ENCODE data around the gene PARD3B.

PARD3B gene

GRCh38 chr2:204503869-204504268, 41.4 kb upstream of the PARD3B start:
- ATAC-seq (ENCODE audit: low read depth) (no peak), DNase-seq (ENCODE audit: low spot score) (no peak)
- TF ChIP-seq CTCF (IDR thresholded peaks at IDR 0.05; ENCODE audit: poor library complexity, severe bottlenecking): no peak
- Histone ChIP-seq H3K4me3 (ENCODE audit: severe bottlenecking) (no peak overlapping the region), H3K9me3 (ENCODE audit: severe bottlenecking) (no peaks in the 10 kb centered on the region), H3K27me3 (ENCODE audit: insufficient read depth, poor library complexity, severe bottlenecking) (no peaks in the 10 kb centered on the region), H3K27ac (ENCODE audit: poor library complexity, severe bottlenecking) (no peak overlapping the region), H3K36me3 (ENCODE audit: low read depth) (no peaks in the 10 kb centered on the region), H3K4me1 (ENCODE audit: insufficient read depth, poor library complexity, severe bottlenecking) (no peaks in the 10 kb centered on the region)

- no peaks in the 10 kb centered on the region for H3K9me3 ChIP-seq (ENCODE audit: severe bottlenecking)
- H3K4me3 ChIP-seq (ENCODE audit: severe bottlenecking): no peak overlapping the region
- H3K36me3 ChIP-seq (ENCODE audit: low read depth): no peaks in the 10 kb centered on the region
- no peak overlapping the region for H3K27ac ChIP-seq (ENCODE audit: poor library complexity, severe bottlenecking)
- TF ChIP-seq CTCF (IDR thresholded peaks at IDR 0.05; ENCODE audit: poor library complexity, severe bottlenecking): no peak
- H3K4me1 ChIP-seq (ENCODE audit: insufficient read depth, poor library complexity, severe bottlenecking): no peaks in the 10 kb centered on the region
- ATAC-seq (ENCODE audit: low read depth): no peak
- H3K27me3 ChIP-seq (ENCODE audit: insufficient read depth, poor library complexity, severe bottlenecking): no peaks in the 10 kb centered on the region
- DNase-seq (ENCODE audit: low spot score): no peak
Observed at GRCh38 chr2:204504594-204504993, 40.7 kb upstream of the PARD3B start.

GRCh38 chr2:204505488-204505887, 39.8 kb upstream of the PARD3B start:
- H3K36me3 ChIP-seq (ENCODE audit: low read depth): no peaks in the 10 kb centered on the region
- H3K4me3 ChIP-seq (ENCODE audit: severe bottlenecking): no peak overlapping the region
- TF ChIP-seq CTCF (IDR thresholded peaks at IDR 0.05; ENCODE audit: poor library complexity, severe bottlenecking): no peak
- ATAC-seq (ENCODE audit: low read depth) (no peak), DNase-seq (ENCODE audit: low spot score) (no peak)
- H3K4me1 ChIP-seq (ENCODE audit: insufficient read depth, poor library complexity, severe bottlenecking): no peaks in the 10 kb centered on the region
- H3K27ac ChIP-seq (ENCODE audit: poor library complexity, severe bottlenecking): no peak overlapping the region
- no peaks in the 10 kb centered on the region for H3K9me3 ChIP-seq (ENCODE audit: severe bottlenecking)
- H3K27me3 ChIP-seq (ENCODE audit: insufficient read depth, poor library complexity, severe bottlenecking): no peaks in the 10 kb centered on the region

GRCh38 chr2:204505946-204506345, 39.3 kb upstream of the PARD3B start:
- Histone ChIP-seq H3K4me1 (ENCODE audit: insufficient read depth, poor library complexity, severe bottlenecking) (no peaks in the 10 kb centered on the region), H3K27me3 (ENCODE audit: insufficient read depth, poor library complexity, severe bottlenecking) (no peaks in the 10 kb centered on the region), H3K27ac (ENCODE audit: poor library complexity, severe bottlenecking) (no peak overlapping the region), H3K36me3 (ENCODE audit: low read depth) (no peaks in the 10 kb centered on the region), H3K4me3 (ENCODE audit: severe bottlenecking) (no peak overlapping the region), H3K9me3 (ENCODE audit: severe bottlenecking) (no peaks in the 10 kb centered on the region)
- DNase-seq (ENCODE audit: low spot score): no peak
- no peak for TF ChIP-seq CTCF (IDR thresholded peaks at IDR 0.05; ENCODE audit: poor library complexity, severe bottlenecking)
- no peak for ATAC-seq (ENCODE audit: low read depth)

- no peak for DNase-seq (ENCODE audit: low spot score)
- H3K4me3 ChIP-seq (ENCODE audit: severe bottlenecking): no peak overlapping the region
- no peak for ATAC-seq (ENCODE audit: low read depth)
- H3K9me3 ChIP-seq (ENCODE audit: severe bottlenecking): no peaks in the 10 kb centered on the region
- no peaks in the 10 kb centered on the region for H3K4me1 ChIP-seq (ENCODE audit: insufficient read depth, poor library complexity, severe bottlenecking)
- TF ChIP-seq CTCF (IDR thresholded peaks at IDR 0.05; ENCODE audit: poor library complexity, severe bottlenecking): no peak
- H3K36me3 ChIP-seq (ENCODE audit: low read depth): no peaks in the 10 kb centered on the region
- no peak overlapping the region for H3K27ac ChIP-seq (ENCODE audit: poor library complexity, severe bottlenecking)
- no peaks in the 10 kb centered on the region for H3K27me3 ChIP-seq (ENCODE audit: insufficient read depth, poor library complexity, severe bottlenecking)
Observed at GRCh38 chr2:204507636-204508035, 37.6 kb upstream of the PARD3B start.
